Kidney (tissue), 14 donors: ENCODE measurements around the gene HCFC2. TPM values are rescaled to one million over a fixed set of nuclear protein-coding genes. Genes with fewer than 3 reads are reported as not detected.
"Not testable (repeated sequence)": the region's sequence is repeated elsewhere in the genome, so short reads cannot be mapped to it uniquely, and the experiment has no call there.

Source experiments
- DNase-seq, 5 donors: peaks; one replicate each; pipeline ENCODE4 v3.0.0-alpha.2; 2013 to 2020
- FAIRE-seq: peaks from 2 replicates; lab custom pipeline; 2012; peaks lifted over from hg19 to GRCh38; lab: Jason Lieb, UNC
- H3K27ac ChIP-seq, 2 donors: one replicate each; pipeline ENCODE4 v1.7.0; 2013; ENCODE audit warnings: low read depth in 2 of 2, low read length in 2 of 2, inconsistent platforms in 1 of 2
- H3K27me3 ChIP-seq: one replicate; pipeline ENCODE4 v1.7.1; 2013; ENCODE audit warnings: low read length, inconsistent platforms; ENCODE audit not compliant: control insufficient read depth, insufficient read depth
- H3K36me3 ChIP-seq, 3 donors: one replicate each; pipeline versions ENCODE4 v1.7.0 to v1.7.1; 2013; ENCODE audit warnings: low read length in 3 of 3, control low read depth in 1 of 3, inconsistent platforms in 1 of 3; ENCODE audit not compliant: insufficient read depth in 3 of 3, control insufficient read depth in 2 of 3
- H3K4me1 ChIP-seq, 3 donors: one replicate each; pipeline versions ENCODE4 v1.7.0 to v1.7.1; 2013; ENCODE audit warnings: low read length in 3 of 3, inconsistent platforms in 1 of 3, low read depth in 1 of 3; ENCODE audit not compliant: control insufficient read depth in 2 of 3, insufficient read depth in 2 of 3
- H3K4me3 ChIP-seq, 3 donors: one replicate each; pipeline versions ENCODE4 v1.7.0 to v1.8.1; 2013; ENCODE audit warnings: low read length in 3 of 3, control low read depth in 1 of 3, inconsistent platforms in 1 of 3
- H3K9ac ChIP-seq, 3 donors: one replicate each; pipeline versions ENCODE4 v1.7.0 to v1.7.1; 2013; ENCODE audit warnings: low read length in 3 of 3, control low read depth in 1 of 3, inconsistent platforms in 1 of 3
- H3K9me3 ChIP-seq, 3 donors: one replicate each; pipeline versions ENCODE4 v1.7.0 to v1.7.1; 2013; ENCODE audit warnings: low read length in 3 of 3, control low read depth in 1 of 3, inconsistent platforms in 1 of 3; ENCODE audit not compliant: control insufficient read depth in 2 of 3, insufficient read depth in 1 of 3
- intact Hi-C: fragments of 100-400 bp; cut with DNase I; formaldehyde crosslinking; loops from one replicate; pipeline ENCODE4 v1.11.1; 2022
- polyA plus RNA-seq: library from polyadenylated mRNA; stranded (reverse); fragments of 350-450 nt; fragmentation: Illumina TruSeq; extraction: RNeasy Lipid Tissue Mini Kit (QIAGEN cat#74804); gene quantifications from one replicate; pipeline ENCODE4 v1.2.3, GENCODE V29; 2014; ENCODE audit warnings: low read depth, low replicate concordance; ENCODE audit not compliant: insufficient read depth
- total RNA-seq: library from RNA; stranded (reverse); fragmentation: NEBNext Ultra II Directional; extraction: Animal tissue kit (Norgen Biotek cat#: 25700); gene quantifications from one replicate; pipeline ENCODE4 v1.2.1, GENCODE V29; 2021
- TF ChIP-seq, protein P1 (sequence below): IDR thresholded peaks from 3 replicates; pipeline ENCODE4 v1.5.1; 2012; ENCODE audit warnings: mild to moderate bottlenecking, moderate library complexity, borderline replicate concordance; ENCODE audit not compliant: insufficient read depth; ENCODE audit errors: extremely low read depth
- donor health status: control.
- donor health status: control.
- donor health status: control.
- donor health status: control.
- donor health status: control.
- donor health status: DM: yes; HTN: yes; CAD: no.
- donor health status: Normal renal cell carcinoma (clear cell type).

HCFC2 gene
- total and polyA plus RNA-seq, 2 donors from 2014 or later: 6.0 to 18.1 TPM

DNA sequence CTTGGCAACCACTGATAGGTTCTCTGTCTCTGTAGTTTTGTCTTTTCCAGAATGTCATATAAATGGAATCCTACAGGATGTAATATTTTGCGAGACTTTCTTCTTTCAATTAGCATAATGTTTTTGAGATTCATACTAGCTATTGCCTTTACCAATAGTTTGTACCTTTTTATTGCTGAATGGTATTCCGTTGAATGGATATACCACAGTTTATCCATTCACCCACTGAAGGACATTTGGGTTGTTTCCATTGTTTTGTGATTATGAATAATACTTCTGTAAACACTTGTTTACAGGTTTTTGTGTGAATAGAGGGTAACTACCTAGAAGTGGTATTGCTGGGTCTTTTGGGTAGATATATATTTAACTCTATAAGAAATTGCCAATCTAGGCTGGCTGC lies 40.6 kb upstream of the HCFC2 start:
- Histone ChIP-seq H3K4me1 (no peaks in the 10 kb centered on the region), H3K27me3 (no peaks in the 10 kb centered on the region), H3K9ac (no peak overlapping the region), H3K27ac (no peak overlapping the region), H3K36me3 (no peaks in the 10 kb centered on the region), H3K4me3 (no peak overlapping the region), H3K9me3 (no peaks in the 10 kb centered on the region)
- TF ChIP-seq, protein P1, sequence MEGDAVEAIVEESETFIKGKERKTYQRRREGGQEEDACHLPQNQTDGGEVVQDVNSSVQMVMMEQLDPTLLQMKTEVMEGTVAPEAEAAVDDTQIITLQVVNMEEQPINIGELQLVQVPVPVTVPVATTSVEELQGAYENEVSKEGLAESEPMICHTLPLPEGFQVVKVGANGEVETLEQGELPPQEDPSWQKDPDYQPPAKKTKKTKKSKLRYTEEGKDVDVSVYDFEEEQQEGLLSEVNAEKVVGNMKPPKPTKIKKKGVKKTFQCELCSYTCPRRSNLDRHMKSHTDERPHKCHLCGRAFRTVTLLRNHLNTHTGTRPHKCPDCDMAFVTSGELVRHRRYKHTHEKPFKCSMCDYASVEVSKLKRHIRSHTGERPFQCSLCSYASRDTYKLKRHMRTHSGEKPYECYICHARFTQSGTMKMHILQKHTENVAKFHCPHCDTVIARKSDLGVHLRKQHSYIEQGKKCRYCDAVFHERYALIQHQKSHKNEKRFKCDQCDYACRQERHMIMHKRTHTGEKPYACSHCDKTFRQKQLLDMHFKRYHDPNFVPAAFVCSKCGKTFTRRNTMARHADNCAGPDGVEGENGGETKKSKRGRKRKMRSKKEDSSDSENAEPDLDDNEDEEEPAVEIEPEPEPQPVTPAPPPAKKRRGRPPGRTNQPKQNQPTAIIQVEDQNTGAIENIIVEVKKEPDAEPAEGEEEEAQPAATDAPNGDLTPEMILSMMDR: no peak
- intact Hi-C loops: no loop called here
- FAIRE-seq (no peak), DNase-seq (no peak)

DNA sequence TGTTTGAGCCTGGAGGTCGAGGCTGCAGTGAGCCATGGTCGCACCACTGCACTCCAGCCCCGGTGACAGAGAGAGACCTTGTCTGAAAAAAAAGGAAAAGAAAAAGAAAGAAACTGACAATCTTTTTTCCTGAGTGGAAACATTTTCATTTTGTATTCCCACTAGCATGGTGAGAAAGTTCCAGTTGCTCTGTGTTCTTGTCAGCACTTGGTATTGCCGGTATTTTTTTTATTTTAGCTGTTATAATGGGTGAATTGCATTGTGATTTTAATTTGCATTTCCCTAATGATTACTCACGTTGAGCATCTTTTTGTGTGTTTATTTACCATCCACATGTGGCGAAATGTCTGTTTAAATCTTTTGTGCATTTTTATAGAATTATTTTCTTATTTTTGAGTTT lies 40.0 kb upstream of the HCFC2 start:
- FAIRE-seq (no peak), DNase-seq (no peak)
- no peak overlapping the region for H3K9ac ChIP-seq
- no peaks in the 10 kb centered on the region for H3K27me3 ChIP-seq
- H3K36me3 ChIP-seq: no peaks in the 10 kb centered on the region
- TF ChIP-seq, protein P1: no peak
- no peak overlapping the region for H3K27ac ChIP-seq
- H3K4me3 ChIP-seq: no peak overlapping the region
- H3K4me1 ChIP-seq: no peaks in the 10 kb centered on the region
- intact Hi-C loops: no loop called here
- H3K9me3 ChIP-seq: no peaks in the 10 kb centered on the region

DNA sequence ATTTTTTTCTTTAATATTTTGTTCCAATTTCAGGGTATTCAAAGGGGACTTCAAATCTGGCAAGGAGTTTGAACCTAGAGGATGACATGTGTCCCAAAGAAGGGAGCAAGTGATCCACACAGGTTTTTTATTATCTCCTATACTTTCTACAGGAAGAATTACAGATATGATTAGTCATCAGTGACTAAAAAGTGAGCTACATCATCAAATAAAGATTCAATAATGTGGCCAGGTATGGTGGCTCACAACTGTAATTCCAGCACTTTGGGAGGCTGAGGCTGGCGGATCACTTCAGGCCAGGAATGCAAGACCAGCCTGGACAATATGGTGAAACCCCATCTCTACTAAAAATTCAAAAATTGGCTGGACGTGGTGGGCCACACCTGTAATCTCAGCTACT lies 38.6 kb upstream of the HCFC2 start:
- H3K4me1 ChIP-seq: no peaks in the 10 kb centered on the region
- intact Hi-C loops: no loop called here
- TF ChIP-seq, protein P1: no peak
- DNase-seq: no peak
- FAIRE-seq: no peak
- no peaks in the 10 kb centered on the region for H3K27me3 ChIP-seq
- H3K9me3 ChIP-seq: no peaks in the 10 kb centered on the region
- H3K36me3 ChIP-seq: no peaks in the 10 kb centered on the region
- H3K4me3 ChIP-seq: no peak overlapping the region
- H3K27ac ChIP-seq: no peak overlapping the region
- H3K9ac ChIP-seq: no peak overlapping the region

DNA sequence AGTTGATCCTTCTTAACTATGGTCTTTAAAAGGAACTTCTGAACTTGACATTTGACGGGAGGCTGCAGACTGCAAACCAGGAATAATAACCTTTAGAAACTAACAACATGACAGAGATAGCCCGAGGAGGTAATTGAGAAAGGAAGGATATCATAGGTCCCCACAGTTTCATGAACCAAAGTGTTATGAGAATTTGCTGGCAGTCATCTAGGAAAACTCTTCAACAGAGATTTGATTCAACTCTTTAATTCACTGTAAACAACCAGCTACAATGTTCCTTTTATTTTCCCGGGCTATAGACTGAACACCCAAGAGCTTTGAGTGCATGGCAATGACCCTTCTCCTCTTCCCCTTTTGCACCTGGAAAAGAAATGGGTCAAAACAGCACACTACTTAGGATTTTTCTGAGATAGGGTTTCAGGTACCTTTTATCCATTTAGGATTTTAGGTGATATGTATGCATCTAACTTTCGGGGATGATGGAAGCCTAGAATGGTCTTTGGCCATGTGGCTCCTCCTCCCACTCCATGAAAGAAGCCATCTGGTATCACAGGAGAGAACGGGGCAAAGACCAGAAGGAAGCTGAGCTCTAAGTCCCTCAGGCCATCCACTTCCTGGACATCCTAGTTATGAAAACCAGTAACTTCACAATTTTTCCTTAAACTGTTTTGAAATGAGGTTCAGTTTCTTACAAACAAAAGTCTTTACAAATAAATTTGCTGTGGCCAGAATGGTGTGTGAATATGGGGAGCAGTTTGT lies 37.3 kb upstream of the HCFC2 start:
- Histone ChIP-seq H3K27ac (no peak overlapping the region), H3K27me3 (no peaks in the 10 kb centered on the region), H3K9ac (no peak overlapping the region), H3K36me3 (no peaks in the 10 kb centered on the region), H3K4me3 (no peak overlapping the region), H3K4me1 (no peaks in the 10 kb centered on the region), H3K9me3 (no peaks in the 10 kb centered on the region)
- FAIRE-seq: no peak
- DNase-seq: no peak
- intact Hi-C loops: no loop called here
- TF ChIP-seq, protein P1: no peak

DNA sequence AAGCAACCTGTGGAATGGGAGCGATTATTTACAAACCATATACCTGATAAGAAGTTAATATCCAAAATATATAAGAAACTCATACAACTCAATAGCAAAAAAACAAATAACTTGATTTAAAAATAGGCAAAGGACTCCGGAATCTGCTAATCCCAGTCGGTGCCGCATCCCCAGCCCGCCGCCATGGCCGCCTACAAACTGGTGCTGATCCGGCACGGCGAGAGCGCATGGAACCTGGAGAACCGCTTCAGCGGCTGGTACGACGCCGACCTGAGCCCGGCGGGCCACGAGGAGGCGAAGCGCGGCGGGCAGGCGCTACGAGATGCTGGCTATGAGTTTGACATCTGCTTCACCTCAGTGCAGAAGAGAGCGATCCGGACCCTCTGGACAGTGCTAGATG lies 33.7 kb upstream of the HCFC2 start:
- H3K9ac ChIP-seq, H3K36me3 ChIP-seq, H3K27ac ChIP-seq, DNase-seq, H3K4me3 ChIP-seq, H3K9me3 ChIP-seq, H3K27me3 ChIP-seq, H3K4me1 ChIP-seq, FAIRE-seq, intact Hi-C loops: not testable (repeated sequence)
